GM21619 (cell line): ENCODE measurements around the gene RNF220.
"Not testable (repeated sequence)": the region's sequence is repeated elsewhere in the genome, so short reads cannot be mapped to it uniquely, and the experiment has no call there.

Experiments used
- ATAC-seq: cut with Tn5 transposase; IDR thresholded peaks from one replicate; pipeline ENCODE4 v1.9.1; 2021; ENCODE audit not compliant: unreplicated experiment

The RNF220 gene

DNA sequence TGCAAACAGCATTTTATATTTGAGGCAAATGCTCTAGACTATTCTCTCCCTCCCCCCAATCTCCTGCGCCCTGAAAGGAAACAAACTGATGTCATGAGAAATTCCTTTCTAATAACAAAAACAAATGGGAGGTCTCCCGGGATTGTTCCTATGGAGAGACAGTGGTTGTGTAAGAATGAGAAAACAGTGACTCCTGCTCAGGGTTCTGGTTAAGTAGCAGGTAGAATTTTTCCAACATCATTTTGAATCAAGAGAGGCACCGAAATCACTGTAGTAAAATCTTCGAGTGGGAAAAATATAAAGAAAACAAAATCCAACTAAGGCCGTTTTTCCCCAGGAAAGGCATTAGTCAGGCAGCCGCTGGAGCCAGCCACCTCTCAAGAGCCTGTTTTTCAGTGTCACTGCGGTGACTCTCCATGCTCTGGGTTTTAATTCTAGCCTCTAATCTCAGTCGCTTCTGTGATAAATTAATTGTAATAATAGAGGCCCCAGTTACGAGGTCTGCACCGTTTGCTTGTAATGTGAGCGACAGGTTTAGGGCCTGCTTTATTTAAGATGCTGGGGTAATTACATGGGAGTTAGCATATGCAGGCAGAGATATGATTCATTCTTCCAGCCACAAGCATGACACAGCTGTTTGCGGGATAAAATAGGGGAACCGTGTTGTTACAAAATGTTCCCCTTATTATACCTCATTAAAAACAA is 80.3 kb downstream of the RNF220 start:
- no peak for ATAC-seq

DNA sequence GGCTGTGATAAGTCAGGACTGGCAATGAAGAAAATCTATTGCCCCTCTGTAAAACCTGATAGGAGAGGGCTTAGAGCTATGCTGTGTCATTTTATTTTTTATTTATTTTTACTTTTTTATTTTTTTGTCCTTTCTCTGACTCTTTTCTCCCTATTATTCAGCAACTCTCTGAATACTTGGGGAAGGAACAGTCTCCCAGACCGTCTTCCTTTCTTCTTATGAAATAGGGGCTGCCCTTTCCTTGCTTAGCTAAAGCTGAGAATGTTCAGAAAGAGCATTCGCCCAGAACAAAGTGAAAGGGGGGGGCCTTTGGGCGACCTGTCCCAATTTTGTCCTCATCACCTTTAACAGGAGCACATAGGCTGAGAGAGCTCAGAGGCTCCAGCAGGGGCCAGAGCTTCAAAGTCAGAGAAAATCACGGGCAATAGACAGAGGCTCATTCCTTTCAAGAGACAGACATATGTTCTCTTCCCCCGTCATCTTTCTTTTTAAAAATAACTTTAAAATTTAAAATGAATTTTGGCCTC is 80.9 kb downstream of the RNF220 start:
- no peak for ATAC-seq

DNA sequence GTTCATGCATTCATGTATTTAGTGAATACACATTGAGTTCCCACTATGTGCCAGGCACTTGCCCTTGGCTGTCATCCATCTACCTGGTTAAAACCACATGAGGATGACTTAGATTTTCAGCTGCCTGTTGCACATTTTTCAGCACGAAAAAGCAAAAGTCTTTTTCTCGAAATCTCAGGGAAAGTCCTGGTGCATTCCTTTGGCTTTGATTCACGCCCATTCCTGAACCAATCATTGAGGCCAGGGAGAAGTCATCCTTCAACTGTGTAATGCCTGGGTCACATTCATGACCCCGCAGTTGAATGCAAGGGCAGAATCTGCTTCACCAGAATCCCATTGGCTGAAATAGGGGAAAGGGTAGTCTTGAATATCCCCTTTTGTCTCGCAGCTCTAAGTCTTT is 84.4 kb downstream of the RNF220 start:
- no peak for ATAC-seq

GRCh38 chr1:44496541-44497171 is 91.6 kb downstream of the RNF220 start:
- ATAC-seq, result no peak

DNA sequence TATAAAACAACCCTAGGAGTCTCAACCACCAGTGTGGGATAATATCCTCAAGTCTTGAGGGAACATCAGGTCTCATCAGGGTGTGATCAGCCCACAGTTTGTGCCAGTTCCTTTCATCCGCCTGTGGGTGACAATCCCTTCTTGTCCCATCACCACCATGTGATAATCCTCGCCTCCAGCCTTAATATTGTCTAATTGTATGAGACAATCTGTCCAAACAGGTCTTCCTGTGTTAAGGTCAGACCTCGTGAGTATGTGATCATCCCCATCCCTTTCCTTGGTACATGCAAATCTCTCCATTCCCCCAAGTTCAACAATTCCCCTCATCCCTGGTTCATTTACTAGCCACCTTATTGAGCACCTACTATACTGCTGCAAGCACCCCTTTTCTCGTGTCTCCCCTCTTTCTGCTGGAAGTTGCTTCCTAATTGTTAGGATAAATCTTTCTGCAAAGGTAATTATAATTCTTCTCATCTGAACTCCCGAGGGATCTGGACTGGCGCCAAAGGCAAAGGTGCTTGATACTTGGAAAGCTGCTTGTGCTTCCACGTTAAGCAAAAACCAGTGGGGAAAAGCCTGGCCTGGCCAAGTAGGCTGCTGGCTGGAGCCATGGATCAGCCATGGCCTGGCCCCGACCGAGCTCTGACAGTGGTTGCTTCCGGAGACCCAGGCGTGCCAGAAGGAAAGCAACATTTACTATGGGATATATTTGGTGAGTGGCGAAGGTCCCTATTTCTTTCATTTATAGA is 92.5 kb downstream of the RNF220 start:
- ATAC-seq, result no peak

DNA sequence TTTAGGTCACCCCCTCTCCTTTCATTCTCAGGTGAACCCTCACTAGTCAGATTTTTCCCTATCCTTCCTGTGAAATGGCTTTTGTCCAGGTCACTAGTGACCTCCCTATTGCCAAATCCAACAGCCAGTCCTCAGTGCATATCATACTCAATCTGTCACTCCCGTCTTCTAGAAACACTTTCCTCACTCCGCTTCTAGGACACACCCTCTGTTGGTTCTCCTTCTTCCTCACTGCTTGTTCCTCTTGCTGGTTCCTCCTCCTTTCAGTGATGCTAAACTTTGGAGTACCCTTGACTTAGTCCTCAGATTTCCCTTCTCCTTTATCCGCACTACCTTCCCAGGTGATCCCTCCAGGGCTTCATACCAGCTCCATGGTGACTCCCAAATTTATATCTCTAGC is 94.3 kb downstream of the RNF220 start:
- ATAC-seq, result no peak

DNA sequence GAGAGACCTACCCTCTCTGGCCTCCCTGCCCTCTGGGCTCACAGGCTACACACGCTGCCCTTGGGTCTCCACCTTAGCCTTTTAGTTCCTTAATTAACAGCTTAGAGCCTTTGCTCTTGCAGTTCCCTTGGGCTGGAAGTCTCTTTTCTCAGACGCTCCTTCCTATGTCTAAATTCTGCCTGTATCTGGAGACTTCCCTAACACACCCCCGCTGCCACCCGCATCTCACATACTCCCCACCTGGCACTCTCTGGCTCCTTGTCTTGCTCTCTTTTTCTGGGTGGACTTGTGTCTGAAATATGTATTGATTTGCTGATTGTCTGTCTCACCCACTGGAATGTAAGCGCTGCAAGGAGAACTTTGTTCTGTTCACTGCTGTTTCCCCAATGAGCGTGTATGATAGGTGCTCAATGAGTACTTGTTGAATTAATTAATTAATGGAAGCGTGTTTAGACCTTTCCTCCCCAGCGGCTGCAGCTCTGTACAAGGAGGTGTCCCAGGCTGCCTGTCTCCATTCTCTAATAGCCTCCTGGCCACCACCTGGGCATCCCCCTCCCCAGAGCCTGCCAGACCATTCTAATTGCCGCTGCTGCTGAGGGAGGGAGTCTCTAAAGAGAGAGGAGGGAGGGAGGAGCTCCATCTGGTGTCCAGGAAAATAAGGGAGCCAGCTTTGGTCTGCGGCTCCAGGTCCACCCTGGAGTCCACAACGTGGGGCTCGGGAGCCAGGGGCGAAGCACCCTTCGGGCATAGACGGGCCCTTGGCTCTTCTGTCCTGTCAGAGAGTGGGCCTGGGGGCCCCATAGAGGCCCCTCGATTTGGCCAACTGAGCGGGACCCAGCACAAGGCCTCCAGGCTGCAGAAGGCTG is 95.4 kb downstream of the RNF220 start:
- no peak for ATAC-seq

GRCh38 chr1:44501047-44501890 is 96.2 kb downstream of the RNF220 start:
- no peak for ATAC-seq

DNA sequence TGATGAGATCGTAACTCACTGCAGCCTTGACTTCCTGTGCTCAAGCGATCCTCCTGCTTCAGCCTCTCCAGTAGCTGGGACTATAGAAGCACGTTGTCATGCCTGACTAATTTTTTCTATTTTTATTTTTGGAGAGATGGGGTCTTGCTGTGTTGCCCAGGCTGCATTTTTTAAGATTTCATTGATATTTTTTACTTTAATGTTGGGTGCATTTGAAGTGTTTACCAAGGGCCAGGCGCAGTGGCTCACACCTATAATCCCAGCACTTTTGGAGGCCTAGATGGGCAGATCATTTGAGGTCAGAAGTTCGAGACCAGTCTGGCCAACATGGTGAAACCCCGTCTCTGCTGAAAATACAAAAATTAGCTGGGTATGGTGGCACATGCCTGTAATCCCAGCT is 97.8 kb downstream of the RNF220 start:
- ATAC-seq, result not testable (repeated sequence)

GRCh38 chr1:44503625-44504024 is 98.6 kb downstream of the RNF220 start:
- ATAC-seq, result no peak

- ATAC-seq, result no peak
These were observed 100.3 kb downstream of the RNF220 start for GRCh38 chr1:44505210-44505993.

GRCh38 chr1:44507490-44508396 is 102.7 kb downstream of the RNF220 start:
- no peak for ATAC-seq

DNA sequence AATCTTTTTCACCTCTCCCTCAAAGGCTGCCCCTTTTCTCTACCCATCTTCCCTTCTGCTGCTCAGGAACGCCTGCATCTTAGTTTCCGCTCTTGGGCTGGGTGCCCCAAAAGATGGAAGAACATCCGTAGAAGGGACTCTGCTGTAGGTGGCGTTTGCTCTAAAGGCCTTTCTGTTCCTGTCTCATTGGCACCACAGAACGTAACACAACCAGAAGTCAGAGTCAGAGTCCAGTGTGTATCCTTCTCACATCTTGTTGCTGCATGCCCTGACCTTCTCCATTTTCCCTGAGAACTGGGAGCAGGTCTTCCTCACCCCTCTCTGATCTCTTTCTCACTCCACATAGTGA is 103.3 kb downstream of the RNF220 start:
- ATAC-seq, result no peak

- ATAC-seq, result no peak
These were observed 106.3 kb downstream of the RNF220 start for GRCh38 chr1:44511363-44511762.

DNA sequence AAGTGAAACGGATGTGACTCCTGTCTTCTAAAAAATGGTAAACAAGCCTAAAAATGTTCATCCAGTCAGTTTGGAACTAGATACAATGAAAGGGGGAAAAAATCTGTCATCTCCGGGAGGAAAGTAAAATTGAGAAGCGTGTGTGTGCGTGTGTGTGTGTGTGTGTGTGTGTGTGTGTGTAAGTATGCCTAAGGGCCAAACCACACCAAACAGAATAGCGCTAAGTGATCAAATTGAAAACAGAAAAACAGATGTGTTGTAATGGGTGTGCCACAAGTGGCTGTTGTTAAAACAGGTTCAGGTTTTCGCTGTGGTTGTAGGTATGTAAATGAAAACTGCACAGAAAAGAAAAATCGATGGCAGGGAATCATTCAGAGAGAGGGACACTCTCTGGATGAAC is 106.7 kb downstream of the RNF220 start:
- no peak for ATAC-seq

DNA sequence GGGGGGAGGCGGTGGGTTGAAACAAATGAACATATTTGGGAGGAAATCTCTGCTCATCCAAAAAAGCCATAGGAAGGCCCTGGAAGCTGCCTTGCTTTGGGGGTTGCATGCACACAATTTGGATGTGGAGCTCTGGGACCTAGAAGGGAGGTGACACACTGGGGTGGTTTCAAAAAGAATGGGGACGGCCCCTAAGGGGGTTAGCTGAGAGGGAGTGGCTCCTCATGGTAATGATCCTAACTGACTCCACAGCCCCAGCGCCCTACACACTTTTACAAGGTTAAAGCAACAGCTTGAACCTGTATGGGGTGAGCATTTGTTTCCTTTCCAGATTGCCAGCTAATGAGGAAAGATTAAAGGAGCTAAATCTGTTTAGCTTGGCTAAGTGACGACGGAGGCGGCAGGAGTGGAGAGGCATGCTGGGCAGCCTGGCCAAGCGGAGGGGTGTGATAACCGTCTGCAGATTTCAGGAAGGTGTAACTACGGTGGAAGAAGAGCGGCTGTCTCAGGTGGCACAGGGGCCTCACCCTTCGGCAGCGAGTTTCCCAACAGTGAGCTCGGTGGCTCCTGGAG is 107.3 kb downstream of the RNF220 start:
- ATAC-seq, result no peak

DNA sequence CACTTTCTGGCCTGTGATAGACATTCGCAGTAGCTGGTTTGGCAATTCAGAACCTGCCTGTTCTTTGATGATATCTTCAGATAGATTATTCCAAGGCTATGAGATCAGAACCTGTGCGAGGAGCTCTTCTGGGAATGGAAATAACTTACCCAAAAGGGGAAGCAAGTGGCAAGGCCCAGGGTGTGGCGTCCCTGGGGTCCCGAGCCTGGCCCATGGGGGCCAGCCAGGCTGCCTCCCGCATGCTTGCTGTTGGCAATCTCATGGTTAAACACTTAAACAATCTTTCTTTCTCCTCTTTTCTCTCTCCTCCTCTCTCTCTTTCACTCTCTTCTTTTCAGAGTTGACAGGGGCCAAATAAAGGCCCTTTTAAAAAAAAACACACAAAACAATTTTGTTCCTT is 108.1 kb downstream of the RNF220 start:
- no peak for ATAC-seq

GRCh38 chr1:44514673-44515072 is 109.6 kb downstream of the RNF220 start:
- ATAC-seq, result no peak
